ENCODE data around the gene FUT2.
A peak's percentile ranks its signal among the peaks of the same experiment; 100 is the strongest.

Gene FUT2

GRCh38 chr19:48728911-48729664 is 33.3 kb downstream of the FUT2 start:
- Histone ChIP-seq H3K4me3 (ENCODE audit: low read depth, low read length) (no peak overlapping the region), H3K27ac (ENCODE audit: extremely low read depth, low read depth, low read length) (no peak overlapping the region), H3K36me3 (ENCODE audit: control insufficient read depth in 2 of 2, insufficient read depth in 1 of 2, low read length in 2 of 2) (no peaks in the 10 kb centered on the region), H3K9me3 (ENCODE audit: control insufficient read depth, insufficient read depth, low read depth, low read length) (no peaks in the 10 kb centered on the region), H3K4me1 (ENCODE audit: control insufficient read depth, insufficient read depth, low read length) (no peaks in the 10 kb centered on the region; the same call in 1 of the 2 replicates)
- ChIA-PET POLR2A (interaction anchor here (0.7 kb wide), 1 partner anchor 227 kb away, joined by 5 read pairs; no protein-coding TSS in a partner anchor), CTCF (no interaction called here)
- TF ChIP-seq PRDM1 (tag by site-specific recombination; IDR thresholded peaks at IDR 0.05) (no peak), ZNF792 (tag by site-specific recombination; IDR thresholded peaks at IDR 0.05) (no peak), ZBTB20 (tag by site-specific recombination; IDR thresholded peaks at IDR 0.05) (no peak), SCRT2 (tag by site-specific recombination; IDR thresholded peaks at IDR 0.05) (no peak), ZNF514 (tag by site-specific recombination; IDR thresholded peaks at IDR 0.05) (no peak), ZNF768 (tag by site-specific recombination; IDR thresholded peaks at IDR 0.05) (no peak), ZNF184 (tag by site-specific recombination; IDR thresholded peaks at IDR 0.05) (no peak)
- TF ChIP-seq, protein P1, sequence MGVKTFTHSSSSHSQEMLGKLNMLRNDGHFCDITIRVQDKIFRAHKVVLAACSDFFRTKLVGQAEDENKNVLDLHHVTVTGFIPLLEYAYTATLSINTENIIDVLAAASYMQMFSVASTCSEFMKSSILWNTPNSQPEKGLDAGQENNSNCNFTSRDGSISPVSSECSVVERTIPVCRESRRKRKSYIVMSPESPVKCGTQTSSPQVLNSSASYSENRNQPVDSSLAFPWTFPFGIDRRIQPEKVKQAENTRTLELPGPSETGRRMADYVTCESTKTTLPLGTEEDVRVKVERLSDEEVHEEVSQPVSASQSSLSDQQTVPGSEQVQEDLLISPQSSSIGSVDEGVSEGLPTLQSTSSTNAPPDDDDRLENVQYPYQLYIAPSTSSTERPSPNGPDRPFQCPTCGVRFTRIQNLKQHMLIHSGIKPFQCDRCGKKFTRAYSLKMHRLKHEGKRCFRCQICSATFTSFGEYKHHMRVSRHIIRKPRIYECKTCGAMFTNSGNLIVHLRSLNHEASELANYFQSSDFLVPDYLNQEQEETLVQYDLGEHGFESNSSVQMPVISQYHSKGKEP (tag by site-specific recombination; IDR thresholded peaks at IDR 0.05) = no peak

- H3K4me3 ChIP-seq (ENCODE audit: low read depth, low read length) = no peak overlapping the region
- no peaks in the 10 kb centered on the region for H3K4me1 ChIP-seq (ENCODE audit: control insufficient read depth, insufficient read depth, low read length)
- no peak for TF ChIP-seq HIC1 (tag by site-specific recombination; IDR thresholded peaks at IDR 0.05)
- TF ChIP-seq PRDM10 (tag by site-specific recombination; IDR thresholded peaks at IDR 0.05) = peak; percentile 87
- H3K36me3 ChIP-seq (ENCODE audit: control insufficient read depth in 2 of 2, insufficient read depth in 1 of 2, low read length in 2 of 2) = no peaks in the 10 kb centered on the region
- ChIA-PET POLR2A (no interaction called here), CTCF (no interaction called here)
- no peak overlapping the region for H3K27ac ChIP-seq (ENCODE audit: extremely low read depth, low read depth, low read length)
- H3K9me3 ChIP-seq (ENCODE audit: control insufficient read depth, insufficient read depth, low read depth, low read length) = no peaks in the 10 kb centered on the region
Observed at GRCh38 chr19:48731452-48731851, 35.7 kb downstream of the FUT2 start.

DNA sequence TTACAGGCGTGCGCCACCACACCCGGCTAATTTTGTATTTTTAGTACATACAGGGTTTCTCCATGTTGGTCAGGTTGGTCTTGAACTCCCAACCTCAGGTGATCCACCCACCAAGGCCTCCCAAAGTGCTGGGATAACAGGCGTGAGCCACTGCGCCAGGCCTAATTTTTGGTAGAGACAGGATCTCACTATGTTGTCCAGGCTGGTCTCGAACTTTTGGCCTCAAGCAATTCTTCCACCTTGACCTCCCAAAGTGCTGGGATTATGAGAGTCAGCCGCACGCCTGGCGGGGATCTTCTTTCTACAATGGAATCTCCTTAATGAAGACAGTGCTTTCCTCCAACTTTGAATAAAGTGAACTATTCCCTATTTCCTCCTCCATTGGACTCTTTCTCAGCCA is 38.9 kb downstream of the FUT2 start:
- Histone ChIP-seq H3K27ac (ENCODE audit: extremely low read depth, low read depth, low read length) (no peak overlapping the region), H3K36me3 (ENCODE audit: control insufficient read depth in 2 of 2, insufficient read depth in 1 of 2, low read length in 2 of 2) (no peaks in the 10 kb centered on the region), H3K4me3 (ENCODE audit: low read depth, low read length) (no peak overlapping the region), H3K4me1 (ENCODE audit: control insufficient read depth, insufficient read depth, low read length) (peaks cover 5% of the 10 kb centered on the region), H3K9me3 (ENCODE audit: control insufficient read depth, insufficient read depth, low read depth, low read length) (no peaks in the 10 kb centered on the region)
- POLR2A ChIA-PET = no interaction called here
- CTCF ChIA-PET = interaction anchor here (0.5 to 0.7 kb wide), 2 partner anchors 14 to 406 kb away, joined by 3 to 5 read pairs; no protein-coding TSS in a partner anchor
- TF ChIP-seq ZNF2 (tag by site-specific recombination; IDR thresholded peaks at IDR 0.05) = no peak
- no peak for TF ChIP-seq ZNF18 (tag by site-specific recombination; IDR thresholded peaks at IDR 0.05)
- TF ChIP-seq ZNF529 (tag by site-specific recombination; IDR thresholded peaks at IDR 0.05; ENCODE audit: insufficient replicate concordance) = no peak
- TF ChIP-seq, protein P2, sequence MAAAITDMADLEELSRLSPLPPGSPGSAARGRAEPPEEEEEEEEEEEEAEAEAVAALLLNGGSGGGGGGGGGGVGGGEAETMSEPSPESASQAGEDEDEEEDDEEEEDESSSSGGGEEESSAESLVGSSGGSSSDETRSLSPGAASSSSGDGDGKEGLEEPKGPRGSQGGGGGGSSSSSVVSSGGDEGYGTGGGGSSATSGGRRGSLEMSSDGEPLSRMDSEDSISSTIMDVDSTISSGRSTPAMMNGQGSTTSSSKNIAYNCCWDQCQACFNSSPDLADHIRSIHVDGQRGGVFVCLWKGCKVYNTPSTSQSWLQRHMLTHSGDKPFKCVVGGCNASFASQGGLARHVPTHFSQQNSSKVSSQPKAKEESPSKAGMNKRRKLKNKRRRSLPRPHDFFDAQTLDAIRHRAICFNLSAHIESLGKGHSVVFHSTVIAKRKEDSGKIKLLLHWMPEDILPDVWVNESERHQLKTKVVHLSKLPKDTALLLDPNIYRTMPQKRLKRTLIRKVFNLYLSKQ (tag by site-specific recombination; IDR thresholded peaks at IDR 0.05; ENCODE audit: borderline replicate concordance) = no peak
- TF ChIP-seq, protein P3, sequence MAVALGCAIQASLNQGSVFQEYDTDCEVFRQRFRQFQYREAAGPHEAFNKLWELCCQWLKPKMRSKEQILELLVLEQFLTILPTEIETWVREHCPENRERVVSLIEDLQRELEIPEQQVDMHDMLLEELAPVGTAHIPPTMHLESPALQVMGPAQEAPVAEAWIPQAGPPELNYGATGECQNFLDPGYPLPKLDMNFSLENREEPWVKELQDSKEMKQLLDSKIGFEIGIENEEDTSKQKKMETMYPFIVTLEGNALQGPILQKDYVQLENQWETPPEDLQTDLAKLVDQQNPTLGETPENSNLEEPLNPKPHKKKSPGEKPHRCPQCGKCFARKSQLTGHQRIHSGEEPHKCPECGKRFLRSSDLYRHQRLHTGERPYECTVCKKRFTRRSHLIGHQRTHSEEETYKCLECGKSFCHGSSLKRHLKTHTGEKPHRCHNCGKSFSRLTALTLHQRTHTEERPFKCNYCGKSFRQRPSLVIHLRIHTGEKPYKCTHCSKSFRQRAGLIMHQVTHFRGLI (tag by site-specific recombination; IDR thresholded peaks at IDR 0.05) = no peak
- no peak for TF ChIP-seq ZNF433 (tag by site-specific recombination; IDR thresholded peaks at IDR 0.05; ENCODE audit: low read depth)
- no peak for TF ChIP-seq SETDB1 (IDR thresholded peaks at IDR 0.05; ENCODE audit: insufficient read length, low read length)
- TF ChIP-seq IKZF3 (tag by site-specific recombination; IDR thresholded peaks at IDR 0.05) = no peak

Measured in HEK293 (cell line).